Gastrocnemius medialis (tissue), 4 donors: ENCODE results near the gene MBD3L5.

Experiments used
- POLR2A ChIP-seq, 2 donors: fragments of 450-650 bp; IDR thresholded peaks; one replicate each; pipeline ENCODE4 v1.6.1; 2017; ENCODE audit warnings: antibody characterized with exemption in 2 of 2, mild to moderate bottlenecking in 2 of 2, moderate library complexity in 2 of 2
- TF ChIP-seq, protein P1 (sequence below), 5 experiments: fragments of 450-650 bp in 3 of 5; fragments of 200-600 bp in 2 of 5; sonication (generic) in 2 of 5; IDR thresholded peaks in 4 of 5; conservative IDR thresholded peaks in 1 of 5; 1 replicate in 4 of 5; 2 replicates in 1 of 5; pipeline ENCODE4 v1.5.1; 2016 to 2019; ENCODE audit warnings: antibody characterized with exemption in 5 of 5, mild to moderate bottlenecking in 3 of 5, moderate library complexity in 3 of 5

GRCh38 chr19:6996810-6997209 is 33.6 kb upstream of the MBD3L5 start:
- TF ChIP-seq POLR2A (IDR thresholded peaks at IDR 0.05) = no peak
- TF ChIP-seq, protein P1, sequence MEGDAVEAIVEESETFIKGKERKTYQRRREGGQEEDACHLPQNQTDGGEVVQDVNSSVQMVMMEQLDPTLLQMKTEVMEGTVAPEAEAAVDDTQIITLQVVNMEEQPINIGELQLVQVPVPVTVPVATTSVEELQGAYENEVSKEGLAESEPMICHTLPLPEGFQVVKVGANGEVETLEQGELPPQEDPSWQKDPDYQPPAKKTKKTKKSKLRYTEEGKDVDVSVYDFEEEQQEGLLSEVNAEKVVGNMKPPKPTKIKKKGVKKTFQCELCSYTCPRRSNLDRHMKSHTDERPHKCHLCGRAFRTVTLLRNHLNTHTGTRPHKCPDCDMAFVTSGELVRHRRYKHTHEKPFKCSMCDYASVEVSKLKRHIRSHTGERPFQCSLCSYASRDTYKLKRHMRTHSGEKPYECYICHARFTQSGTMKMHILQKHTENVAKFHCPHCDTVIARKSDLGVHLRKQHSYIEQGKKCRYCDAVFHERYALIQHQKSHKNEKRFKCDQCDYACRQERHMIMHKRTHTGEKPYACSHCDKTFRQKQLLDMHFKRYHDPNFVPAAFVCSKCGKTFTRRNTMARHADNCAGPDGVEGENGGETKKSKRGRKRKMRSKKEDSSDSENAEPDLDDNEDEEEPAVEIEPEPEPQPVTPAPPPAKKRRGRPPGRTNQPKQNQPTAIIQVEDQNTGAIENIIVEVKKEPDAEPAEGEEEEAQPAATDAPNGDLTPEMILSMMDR (IDR thresholded peaks at IDR 0.05 in 4 of 5, conservative IDR thresholded peaks at IDR 0.05 in 1 of 5) = no peak
